Peyer's patch (tissue), 4 donors: ENCODE results near the gene SF1.

Experiments
- POLR2A ChIP-seq, 2 donors: fragments of 450-650 bp; IDR thresholded peaks; one replicate each; pipeline ENCODE4 v1.5.1; 2017; ENCODE audit warnings: antibody characterized with exemption in 2 of 2, mild to moderate bottlenecking in 2 of 2, moderate library complexity in 2 of 2
- TF ChIP-seq, protein P1 (sequence below), 6 experiments: fragments of 450-650 bp in 4 of 6; fragments of 200-600 bp in 2 of 6; sonication (generic) in 1 of 6; IDR thresholded peaks; one replicate each; pipeline ENCODE4 v1.5.1; 2017 to 2019; ENCODE audit warnings: antibody characterized with exemption in 6 of 6, mild to moderate bottlenecking in 3 of 6, moderate library complexity in 1 of 6

DNA sequence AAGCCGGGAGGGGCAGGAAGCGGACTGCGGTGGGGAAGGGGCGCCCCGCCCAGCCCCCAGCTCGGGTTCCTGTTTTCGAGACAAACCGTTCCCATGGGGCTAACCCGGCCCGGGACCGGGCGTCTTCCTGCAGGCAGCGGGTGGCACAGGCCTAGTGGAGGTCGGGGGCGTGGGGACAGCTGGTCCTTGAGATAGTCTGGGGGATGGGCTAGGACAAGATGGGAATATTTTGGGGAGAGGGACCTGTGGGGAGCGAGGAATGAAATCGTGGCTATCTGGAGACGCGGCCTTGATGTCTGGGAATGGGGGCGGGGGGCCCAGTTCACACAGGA is 33.2 kb downstream of the SF1 start:
- TF ChIP-seq, protein P1, sequence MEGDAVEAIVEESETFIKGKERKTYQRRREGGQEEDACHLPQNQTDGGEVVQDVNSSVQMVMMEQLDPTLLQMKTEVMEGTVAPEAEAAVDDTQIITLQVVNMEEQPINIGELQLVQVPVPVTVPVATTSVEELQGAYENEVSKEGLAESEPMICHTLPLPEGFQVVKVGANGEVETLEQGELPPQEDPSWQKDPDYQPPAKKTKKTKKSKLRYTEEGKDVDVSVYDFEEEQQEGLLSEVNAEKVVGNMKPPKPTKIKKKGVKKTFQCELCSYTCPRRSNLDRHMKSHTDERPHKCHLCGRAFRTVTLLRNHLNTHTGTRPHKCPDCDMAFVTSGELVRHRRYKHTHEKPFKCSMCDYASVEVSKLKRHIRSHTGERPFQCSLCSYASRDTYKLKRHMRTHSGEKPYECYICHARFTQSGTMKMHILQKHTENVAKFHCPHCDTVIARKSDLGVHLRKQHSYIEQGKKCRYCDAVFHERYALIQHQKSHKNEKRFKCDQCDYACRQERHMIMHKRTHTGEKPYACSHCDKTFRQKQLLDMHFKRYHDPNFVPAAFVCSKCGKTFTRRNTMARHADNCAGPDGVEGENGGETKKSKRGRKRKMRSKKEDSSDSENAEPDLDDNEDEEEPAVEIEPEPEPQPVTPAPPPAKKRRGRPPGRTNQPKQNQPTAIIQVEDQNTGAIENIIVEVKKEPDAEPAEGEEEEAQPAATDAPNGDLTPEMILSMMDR (IDR thresholded peaks at IDR 0.05), result no peak
- TF ChIP-seq POLR2A (IDR thresholded peaks at IDR 0.05), result no peak
